Measurements from ENCODE around the gene UST.

DNA sequence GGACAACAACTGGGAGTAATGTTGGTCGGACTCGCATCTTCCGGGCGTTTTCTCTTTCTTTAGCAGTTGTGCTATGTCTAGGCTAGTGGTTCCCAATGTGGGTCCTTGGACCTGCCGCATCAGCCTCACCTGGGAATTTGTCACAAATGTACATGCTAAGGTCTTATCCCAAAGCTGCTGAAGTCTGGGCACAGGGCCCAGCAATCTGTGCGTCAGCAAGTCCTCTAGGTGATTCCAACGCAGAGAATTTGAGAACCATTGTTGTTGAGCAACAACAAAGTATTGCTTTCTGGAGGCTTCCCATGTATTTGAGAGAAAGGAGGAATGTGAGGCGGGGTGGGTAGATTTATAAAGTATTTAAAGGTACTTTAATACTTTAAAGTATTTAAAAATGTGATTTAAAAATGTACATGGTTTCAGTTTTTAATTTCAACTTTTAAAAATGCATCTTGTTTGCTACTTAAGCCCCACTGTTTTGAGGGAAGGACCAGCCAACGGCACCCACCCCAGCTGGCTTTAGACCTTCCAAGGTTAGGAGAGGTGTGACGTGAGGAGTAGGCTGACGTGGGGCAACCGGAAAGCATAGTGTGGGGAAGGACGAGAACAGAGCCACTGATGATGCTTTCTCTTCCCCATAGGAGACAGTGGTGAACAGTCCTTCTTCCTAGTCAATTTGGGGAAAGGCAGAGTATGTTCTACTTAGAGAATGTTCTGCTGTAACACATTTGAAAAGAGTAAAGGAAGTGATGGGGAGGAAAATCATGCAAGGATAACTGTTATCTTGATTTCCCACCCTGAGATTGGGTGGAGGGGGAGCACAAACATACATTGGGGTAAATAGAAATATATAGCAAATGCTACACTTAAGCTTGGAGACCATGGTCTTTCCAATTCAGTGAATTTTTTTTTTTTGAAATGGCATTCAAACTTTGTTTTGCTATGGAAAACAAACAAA lies 4.3 kb downstream of the UST start:
- TF ChIP-seq, protein P1, sequence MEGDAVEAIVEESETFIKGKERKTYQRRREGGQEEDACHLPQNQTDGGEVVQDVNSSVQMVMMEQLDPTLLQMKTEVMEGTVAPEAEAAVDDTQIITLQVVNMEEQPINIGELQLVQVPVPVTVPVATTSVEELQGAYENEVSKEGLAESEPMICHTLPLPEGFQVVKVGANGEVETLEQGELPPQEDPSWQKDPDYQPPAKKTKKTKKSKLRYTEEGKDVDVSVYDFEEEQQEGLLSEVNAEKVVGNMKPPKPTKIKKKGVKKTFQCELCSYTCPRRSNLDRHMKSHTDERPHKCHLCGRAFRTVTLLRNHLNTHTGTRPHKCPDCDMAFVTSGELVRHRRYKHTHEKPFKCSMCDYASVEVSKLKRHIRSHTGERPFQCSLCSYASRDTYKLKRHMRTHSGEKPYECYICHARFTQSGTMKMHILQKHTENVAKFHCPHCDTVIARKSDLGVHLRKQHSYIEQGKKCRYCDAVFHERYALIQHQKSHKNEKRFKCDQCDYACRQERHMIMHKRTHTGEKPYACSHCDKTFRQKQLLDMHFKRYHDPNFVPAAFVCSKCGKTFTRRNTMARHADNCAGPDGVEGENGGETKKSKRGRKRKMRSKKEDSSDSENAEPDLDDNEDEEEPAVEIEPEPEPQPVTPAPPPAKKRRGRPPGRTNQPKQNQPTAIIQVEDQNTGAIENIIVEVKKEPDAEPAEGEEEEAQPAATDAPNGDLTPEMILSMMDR (IDR thresholded peaks at IDR 0.05) = no peak
- no peak for TF ChIP-seq POLR2A (IDR thresholded peaks at IDR 0.05)

Measured in right lobe of liver (tissue), 4 donors.